GM23338 (cell line): ENCODE results near the gene MPHOSPH10.

Experiments used
- CREB1 ChIP-seq: fragments of 250-450 bp; sonication (Bioruptor Pico); IDR thresholded peaks from 2 replicates; pipeline ENCODE4 v1.5.0; 2020; ENCODE audit warnings: low read depth, mild to moderate bottlenecking, moderate library complexity
- EZH2 ChIP-seq: fragments of 200-600 bp; sonication (generic); IDR thresholded peaks from one replicate; pipeline ENCODE4 v1.8.0; 2017; ENCODE audit warnings: antibody characterized with exemption, mild to moderate bottlenecking, low read depth; ENCODE audit not compliant: unreplicated experiment
- EZH2phosphoT487 ChIP-seq: fragments of 200-600 bp; sonication (generic); IDR thresholded peaks from one replicate; pipeline ENCODE4 v1.8.1; 2018; ENCODE audit warnings: antibody characterized with exemption; ENCODE audit not compliant: unreplicated experiment
- STAT1 ChIP-seq: IDR thresholded peaks from one replicate; pipeline ENCODE4 v1.6.1; 2016; ENCODE audit warnings: antibody characterized with exemption; ENCODE audit not compliant: unreplicated experiment
- TF ChIP-seq, protein P1 (sequence below): IDR thresholded peaks from one replicate; pipeline ENCODE4 v1.6.1; 2018; ENCODE audit warnings: antibody characterized with exemption; ENCODE audit not compliant: unreplicated experiment

DNA sequence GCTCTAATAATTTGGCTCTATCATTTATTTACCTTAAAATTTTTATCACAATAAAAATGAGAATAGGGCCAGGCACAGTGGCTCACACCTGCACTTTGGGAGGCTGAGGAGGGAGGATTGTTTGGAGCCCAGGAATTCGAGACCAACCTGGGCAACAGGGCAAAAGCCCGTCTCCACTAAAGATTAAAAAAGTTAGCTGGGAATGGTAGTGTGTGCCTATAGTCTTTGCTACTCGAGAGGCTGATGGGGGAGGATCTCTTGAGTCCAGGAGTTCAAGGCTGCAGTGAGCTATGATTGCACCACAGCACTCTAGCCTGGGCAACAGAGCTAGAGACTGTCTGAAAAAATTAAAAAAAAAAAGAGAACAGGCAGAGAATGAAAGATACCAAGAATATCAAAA is 5.7 kb downstream of the MPHOSPH10 start:
- no peak for TF ChIP-seq STAT1
- TF ChIP-seq EZH2phosphoT487, result no peak
- no peak for TF ChIP-seq EZH2
- TF ChIP-seq CREB1, result no peak
- TF ChIP-seq, protein P1, sequence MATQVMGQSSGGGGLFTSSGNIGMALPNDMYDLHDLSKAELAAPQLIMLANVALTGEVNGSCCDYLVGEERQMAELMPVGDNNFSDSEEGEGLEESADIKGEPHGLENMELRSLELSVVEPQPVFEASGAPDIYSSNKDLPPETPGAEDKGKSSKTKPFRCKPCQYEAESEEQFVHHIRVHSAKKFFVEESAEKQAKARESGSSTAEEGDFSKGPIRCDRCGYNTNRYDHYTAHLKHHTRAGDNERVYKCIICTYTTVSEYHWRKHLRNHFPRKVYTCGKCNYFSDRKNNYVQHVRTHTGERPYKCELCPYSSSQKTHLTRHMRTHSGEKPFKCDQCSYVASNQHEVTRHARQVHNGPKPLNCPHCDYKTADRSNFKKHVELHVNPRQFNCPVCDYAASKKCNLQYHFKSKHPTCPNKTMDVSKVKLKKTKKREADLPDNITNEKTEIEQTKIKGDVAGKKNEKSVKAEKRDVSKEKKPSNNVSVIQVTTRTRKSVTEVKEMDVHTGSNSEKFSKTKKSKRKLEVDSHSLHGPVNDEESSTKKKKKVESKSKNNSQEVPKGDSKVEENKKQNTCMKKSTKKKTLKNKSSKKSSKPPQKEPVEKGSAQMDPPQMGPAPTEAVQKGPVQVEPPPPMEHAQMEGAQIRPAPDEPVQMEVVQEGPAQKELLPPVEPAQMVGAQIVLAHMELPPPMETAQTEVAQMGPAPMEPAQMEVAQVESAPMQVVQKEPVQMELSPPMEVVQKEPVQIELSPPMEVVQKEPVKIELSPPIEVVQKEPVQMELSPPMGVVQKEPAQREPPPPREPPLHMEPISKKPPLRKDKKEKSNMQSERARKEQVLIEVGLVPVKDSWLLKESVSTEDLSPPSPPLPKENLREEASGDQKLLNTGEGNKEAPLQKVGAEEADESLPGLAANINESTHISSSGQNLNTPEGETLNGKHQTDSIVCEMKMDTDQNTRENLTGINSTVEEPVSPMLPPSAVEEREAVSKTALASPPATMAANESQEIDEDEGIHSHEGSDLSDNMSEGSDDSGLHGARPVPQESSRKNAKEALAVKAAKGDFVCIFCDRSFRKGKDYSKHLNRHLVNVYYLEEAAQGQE, result no peak
